GM18511 (cell line): Measurements from ENCODE around the gene AGPS.
A peak's percentile ranks its signal among the peaks of the same experiment; 100 is the strongest.

Experiments
- ATAC-seq: cut with Tn5 transposase; IDR thresholded peaks from one replicate; pipeline ENCODE4 v1.9.1; 2021; ENCODE audit warnings: mild to moderate bottlenecking, moderate library complexity; ENCODE audit not compliant: unreplicated experiment

The AGPS gene

DNA sequence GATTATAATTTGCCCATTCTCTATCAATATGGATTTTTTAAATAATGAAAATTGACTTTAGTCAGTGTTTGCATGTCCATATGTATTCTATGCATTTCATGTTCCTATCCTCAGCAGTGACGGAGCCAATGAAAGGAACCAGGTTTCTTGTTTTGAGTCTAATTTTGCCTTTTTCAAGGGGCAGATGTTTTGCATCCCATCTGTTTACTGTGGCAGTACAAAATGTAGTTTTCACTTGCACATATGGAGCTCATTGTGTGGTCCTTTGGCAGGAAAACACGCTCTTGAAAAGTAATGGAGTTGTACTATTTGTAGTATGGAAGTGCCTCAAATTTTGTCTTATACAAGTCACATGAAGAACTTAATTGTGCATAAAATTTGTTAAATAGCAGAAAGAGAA is 127.8 kb downstream of the AGPS start:
- ATAC-seq: no peak

DNA sequence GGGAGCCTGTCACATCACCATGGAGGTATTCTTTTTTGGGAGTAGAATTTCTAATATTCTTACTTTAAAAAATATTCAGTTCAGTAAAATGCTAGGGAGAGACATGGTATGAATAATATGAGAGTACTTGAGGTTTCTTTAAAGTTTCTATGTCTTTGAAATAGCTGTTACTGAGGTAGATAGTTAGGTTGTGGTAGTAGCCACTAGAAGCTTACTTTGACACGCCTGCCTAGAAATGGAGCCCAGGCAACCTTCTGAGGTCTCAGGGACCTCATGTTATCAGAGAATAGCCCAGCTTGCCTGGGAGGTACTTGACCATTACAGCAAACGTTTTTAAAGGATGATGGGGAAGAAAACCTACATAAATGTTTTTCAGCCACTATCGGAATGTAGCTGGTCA is 131.2 kb downstream of the AGPS start:
- no peak for ATAC-seq

DNA sequence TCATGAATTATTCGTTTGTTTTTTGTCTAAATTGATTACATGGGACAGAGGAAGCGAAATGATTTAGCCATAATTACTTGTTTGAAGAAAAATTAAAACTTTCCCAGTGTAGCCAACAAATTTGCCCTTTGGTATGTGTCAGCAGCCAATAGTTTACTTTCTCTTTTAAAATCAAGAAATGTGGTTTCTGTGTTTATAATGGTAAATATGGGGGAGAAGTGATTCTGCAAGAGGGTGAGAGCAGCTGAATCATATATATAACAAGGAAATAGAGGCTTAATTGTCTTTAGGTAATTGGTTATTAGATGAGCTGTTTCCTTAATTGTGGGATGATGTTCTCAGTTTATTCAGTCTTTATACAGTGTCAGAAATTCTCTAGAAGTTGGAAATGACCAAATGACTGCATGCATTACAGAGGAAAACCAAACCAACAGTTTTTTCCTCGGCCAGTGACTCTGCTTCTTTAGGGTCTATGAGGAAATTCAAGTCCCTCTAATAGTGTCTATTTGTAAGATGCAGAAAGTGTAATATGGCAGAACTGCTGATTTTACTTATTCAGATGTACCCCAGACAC is 132.9 kb downstream of the AGPS start:
- ATAC-seq: no peak

DNA sequence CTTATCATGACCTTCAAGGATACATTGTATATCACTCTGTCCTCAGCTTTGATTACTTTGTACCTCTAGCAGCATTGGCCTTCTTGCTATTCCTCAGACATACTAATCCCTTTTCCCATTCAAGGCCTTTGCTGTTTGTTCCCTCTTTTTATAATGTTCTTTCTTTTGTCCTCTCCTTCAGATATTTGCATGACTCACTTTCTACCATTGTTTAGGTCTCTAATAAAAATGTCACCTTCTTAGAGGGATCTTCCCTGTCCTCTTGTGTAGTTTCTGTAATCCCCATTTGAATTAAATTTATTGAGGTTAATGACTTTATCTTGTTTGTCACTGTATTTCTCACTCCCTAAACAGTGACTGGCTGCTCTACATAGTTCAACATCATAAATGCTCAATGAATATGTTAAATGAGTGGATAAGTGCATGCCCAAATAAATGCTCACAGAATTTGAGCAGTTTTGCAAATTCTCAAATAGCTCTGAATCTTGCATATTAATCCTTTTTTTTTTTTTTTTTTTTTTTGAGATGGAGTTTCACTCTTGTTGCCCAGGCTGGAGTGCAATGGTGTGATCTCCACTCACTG is 135.9 kb downstream of the AGPS start:
- no peak for ATAC-seq

DNA sequence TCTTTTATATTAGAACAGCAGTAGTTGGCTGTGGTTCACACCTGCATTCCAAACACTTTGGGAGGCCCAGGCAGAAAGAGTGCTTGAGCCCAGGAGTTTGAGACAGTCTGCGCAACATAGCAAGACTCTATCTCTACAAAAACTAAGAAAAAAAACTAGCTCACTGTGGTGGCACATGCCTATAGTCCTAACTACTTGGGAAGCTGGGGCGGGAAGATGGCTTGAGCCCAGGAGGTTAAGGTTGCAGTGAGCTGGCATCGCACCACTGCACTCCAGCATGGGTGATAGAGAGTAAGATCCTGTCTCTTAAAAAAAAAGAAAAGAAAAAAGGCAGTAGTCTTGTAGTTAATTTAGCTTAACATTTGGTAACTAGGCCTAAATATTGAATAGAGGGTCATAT is 136.6 kb downstream of the AGPS start:
- ATAC-seq: no peak

DNA sequence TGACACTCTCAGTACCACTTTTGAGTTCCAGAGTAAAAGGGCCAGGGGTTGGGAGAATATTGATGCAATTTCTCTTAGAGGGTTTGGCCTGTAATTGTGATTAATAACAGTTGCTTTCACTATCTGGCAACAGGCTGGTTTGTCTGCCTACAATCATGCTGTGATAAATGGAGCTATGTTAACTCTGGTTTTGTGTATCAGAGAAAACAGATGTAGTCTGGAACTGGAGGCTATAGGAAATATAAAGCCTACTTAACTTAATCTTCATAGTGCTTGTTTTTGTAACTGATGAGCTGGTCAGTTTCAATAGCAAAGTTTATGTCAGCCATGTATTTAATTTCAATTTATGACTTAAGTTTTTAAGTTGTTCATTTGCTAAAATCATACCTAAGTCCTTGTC is 138.0 kb downstream of the AGPS start:
- ATAC-seq: no peak

DNA sequence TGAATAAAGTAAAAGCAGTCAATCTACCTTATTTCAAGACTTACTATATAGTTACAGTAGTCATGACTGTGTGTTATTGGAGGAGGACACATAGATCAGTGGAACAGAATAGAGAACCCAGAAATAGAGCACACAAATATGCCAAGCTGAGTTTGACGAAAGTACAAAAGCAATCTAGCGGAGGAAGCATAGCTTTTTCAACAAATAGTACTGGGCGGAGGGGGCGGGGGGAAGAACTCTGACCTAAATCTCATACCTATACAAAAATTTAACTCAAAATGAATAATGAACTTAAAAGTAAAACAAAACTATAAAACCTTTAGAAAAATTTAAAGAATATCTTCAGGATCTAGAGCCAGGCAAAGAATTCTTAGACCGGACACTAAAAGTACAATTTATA is 139.1 kb downstream of the AGPS start:
- ATAC-seq: no peak

DNA sequence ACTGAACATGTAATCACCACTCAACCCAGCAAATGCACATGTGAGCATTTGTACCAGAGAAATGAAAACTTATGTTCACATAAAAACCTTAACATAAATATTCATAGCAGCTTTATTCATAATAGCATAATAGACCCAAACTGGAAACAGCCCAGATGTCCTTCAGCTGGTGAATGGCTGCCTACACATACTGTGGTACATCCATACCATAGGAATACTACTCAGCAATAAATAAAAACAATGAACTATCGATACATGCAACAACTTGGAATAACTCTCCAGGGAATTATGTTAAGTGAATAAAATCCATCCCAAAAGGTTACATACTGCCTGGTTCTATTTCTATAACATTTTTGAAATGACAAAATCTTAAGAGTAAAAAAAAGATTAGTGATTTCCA is 140.0 kb downstream of the AGPS start:
- ATAC-seq: no peak

DNA sequence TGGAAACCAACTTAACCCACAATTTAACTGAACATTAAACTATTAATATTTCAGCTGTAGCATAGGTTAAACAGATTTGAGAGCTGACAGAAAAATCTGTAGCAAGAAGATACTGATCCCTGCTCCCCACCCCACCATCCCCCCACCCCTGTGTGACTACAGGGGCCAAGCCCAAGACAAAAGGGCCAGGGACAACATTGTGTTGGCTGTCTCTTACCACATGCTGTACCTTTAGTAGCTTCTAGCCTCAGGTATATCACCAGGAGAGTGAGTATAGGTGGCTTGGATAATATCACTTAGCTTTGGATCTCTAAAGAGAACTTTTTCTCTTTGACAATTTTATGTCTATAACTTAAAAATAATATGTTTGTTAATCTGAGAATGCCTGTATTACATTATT is 140.7 kb downstream of the AGPS start:
- ATAC-seq: no peak

DNA sequence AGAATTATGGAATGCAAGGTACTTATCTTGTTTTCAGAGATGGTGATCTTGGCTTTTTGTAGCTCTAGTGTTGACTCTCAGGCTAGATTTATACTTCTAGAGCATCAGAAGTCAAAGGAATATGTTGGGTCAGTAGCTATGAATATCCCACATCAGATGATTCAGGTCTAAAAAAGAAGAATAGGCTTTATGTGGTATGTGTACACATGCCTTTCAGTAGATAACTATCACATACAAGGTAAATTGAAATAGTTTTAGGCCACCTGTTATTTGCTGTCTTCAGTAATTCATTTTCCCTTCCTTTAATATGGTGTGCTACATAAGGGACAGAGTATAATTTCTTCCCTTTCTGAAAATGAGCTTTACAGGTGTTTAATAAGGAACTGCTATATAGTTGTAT is 142.4 kb downstream of the AGPS start:
- no peak for ATAC-seq

DNA sequence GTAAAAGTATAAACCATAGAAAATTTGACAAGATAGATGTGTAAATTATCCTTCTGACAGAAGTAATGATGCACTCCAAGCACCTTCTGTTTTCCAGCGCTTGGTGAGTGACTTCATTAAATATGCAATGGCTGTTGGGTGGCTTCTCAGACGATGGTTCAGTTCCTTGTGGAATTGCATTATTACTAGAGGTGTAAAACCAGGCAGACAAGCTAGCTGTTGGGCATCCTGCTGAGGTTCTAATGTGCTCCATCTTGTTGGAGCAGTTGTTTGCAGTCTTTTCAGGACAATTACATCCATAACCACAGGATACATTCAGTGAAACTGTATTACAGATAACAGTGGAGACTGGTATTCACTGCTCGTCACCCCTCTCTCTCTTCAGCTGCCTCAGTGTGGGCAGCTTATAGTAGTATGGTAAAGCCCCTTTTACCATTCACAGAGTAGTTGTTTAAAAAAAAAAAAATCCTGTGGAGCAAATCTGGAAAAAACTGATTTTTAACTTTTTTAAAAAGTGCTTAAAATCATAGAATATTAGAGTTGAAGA is 143.5 kb downstream of the AGPS start:
- ATAC-seq: no peak

DNA sequence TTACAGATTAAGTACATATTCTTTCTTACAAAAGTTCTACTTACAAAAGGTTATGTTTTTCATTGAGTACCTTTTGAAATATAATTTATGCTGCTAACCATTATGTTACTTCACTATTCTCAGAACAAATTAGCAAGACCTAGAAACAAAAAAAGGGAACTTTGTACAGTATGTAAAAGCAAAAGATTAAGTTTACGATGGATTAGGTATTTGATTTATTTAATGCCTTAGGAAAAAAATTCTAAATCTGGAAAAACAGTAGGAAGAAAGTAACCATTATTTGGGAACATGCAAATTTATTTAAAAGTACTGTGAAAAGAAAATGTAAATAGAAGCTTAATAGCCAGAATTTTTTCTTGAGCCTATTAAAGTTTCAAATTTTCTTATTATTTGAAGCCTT is 144.6 kb downstream of the AGPS start:
- no peak for ATAC-seq

DNA sequence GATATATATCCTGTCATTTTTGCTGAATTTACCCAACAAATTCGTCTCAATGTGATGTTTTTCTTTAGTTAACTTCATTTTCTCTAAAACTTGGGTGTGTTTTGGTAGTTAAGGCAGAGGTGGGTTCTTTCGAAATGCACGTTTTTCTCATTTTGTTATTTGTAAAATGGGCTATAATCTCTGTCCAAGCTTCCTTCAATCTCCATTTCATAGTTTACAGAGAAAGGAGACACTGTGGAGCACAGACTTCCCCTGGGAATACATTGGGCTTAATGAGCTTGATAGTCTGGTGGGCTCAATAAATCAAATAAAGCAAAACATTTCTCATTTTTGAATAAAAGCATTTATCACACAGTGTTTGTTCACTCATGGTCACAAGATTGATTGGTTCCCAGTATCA is 145.1 kb downstream of the AGPS start:
- no peak for ATAC-seq

DNA sequence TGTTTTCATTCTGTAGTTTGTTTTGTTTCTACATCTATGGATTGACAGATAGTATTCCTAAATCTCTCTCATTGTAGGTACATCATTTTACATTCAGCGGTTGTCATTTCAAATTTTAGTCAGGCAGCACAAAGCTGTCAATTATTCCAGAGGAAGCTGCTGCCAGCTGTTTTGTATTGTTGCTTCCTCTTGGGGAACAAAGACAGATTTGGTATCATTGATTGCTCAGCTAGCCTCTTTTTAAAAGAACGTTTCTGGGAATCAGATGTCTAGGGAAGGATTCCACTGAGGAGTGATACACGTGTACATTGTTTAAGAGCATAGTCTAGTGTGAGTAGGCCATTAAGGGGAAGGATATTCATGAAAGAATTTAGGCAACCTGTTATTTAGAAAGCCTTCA is 145.8 kb downstream of the AGPS start:
- ATAC-seq: no peak

DNA sequence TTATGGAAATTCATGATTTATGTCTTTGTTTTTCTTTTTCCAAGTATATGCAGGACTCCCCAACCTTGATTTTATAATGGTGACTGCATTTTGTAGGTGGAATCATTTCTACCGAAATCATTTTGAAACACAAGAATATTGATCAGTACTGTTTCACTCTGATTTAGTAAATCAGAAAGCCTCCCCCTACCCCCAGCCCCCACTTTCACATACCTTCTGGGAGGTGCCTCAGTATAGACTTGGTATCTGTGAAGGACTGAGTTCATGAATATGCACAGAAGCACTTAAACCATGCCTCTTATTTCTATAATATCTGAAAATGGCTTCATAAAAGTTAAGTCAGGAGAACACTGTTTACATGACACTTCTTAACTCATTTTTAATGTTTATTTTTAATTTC is 147.7 kb downstream of the AGPS start:
- ATAC-seq: no peak

DNA sequence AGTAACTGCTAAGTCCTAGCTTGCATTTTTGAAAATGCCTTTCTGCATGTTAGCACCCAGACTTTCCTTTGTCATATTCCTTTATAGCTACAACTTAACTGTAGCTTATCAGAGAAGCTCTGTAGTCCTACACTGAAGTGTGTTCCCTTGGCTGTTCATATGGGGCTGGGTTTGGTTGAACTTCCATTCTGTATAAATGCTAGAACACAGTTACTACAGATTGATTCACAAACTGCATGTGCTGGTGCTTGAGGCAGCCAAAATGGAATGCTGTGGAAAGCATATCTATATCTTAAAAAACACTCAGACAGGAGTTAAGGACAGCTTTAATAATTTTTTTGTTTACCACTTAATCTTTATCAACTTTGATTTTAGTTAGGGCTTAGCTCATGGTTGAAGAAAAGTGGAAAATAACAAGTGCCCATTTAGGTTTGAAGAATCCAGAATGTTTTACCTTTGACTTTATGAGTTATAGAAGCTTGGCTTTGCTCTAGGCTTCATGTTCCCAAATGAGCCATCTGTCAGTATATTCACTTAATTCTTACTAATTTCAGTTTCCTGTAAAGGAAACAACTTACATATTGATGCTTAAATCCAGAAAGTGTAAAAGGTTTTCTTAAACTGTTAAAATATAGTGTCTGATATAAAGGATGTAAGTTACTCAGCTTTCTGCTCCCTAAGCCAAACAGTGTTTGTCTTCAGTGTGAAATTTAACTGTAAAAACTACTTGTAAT is 148.9 kb downstream of the AGPS start:
- no peak for ATAC-seq

DNA sequence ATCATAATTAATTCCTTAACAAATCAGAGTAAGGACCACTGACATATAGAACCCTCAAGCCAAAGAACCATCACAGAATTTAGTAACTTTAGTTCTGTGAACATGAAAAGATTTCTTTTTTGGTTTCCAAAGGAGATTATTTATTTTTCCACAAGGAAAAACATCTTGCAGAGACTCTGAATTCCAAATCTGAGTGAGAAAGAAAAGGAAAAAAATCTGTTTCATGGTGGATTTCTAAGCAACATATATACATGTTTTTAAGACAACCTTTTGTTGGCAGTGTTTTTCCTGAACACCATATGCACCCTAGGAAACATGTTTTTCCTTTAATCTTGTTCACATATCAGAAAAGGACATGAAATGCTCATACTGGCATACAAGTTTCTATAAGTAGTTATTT is 149.8 kb downstream of the AGPS start:
- no peak for ATAC-seq

DNA sequence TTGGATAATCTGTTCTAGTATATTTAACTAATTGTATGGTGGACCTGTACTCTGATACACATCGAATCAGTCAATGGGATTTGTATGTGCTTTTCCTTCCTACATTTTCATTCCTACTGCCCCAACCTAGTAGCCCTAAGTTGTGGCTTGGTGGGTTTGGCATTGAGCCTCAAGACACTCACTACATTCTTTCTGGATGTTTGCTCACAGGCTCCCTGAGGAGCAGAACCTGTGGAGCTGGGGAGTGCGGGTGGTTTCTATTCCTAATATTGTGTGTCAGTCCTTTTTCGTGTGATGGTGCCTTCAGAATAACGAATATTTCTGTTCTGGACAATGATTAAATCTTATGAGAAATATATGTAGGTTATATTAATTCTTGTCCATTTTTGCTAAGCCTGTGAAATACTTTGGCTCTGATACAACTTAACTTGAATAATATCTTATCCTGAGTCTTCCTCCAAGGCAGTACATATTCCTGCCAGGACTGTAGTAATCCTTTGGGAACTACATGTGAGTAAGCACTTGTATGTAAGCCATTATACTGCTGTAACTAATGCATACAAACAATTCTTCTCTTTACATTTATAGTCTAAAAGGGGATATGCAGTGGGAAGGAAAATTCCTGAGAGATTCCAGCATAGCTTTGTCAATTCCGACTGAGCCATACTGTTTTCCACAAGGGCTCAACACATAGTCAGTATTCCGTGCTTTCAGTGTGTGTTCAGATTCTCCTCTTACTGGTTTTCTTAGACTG is 150.6 kb downstream of the AGPS start:
- ATAC-seq: no peak

DNA sequence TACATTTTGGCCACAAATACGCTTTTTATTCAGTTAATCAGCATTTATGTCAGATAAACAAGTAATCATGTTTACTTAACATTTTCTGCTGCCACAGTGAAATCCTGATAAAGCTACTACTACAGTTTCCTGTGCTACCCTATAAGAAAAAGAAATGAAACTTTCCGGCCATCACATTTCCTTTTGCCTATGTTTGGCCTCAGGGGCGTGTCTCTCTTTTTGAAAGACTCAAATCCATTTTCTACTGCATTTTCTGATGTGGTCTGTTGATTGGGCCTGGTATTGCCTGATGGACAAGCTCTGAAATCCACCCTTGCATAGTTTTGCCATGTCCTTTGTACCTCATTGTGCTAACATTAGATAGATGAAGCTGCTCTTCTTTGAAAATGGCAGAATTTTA is 152.6 kb downstream of the AGPS start:
- no peak for ATAC-seq

DNA sequence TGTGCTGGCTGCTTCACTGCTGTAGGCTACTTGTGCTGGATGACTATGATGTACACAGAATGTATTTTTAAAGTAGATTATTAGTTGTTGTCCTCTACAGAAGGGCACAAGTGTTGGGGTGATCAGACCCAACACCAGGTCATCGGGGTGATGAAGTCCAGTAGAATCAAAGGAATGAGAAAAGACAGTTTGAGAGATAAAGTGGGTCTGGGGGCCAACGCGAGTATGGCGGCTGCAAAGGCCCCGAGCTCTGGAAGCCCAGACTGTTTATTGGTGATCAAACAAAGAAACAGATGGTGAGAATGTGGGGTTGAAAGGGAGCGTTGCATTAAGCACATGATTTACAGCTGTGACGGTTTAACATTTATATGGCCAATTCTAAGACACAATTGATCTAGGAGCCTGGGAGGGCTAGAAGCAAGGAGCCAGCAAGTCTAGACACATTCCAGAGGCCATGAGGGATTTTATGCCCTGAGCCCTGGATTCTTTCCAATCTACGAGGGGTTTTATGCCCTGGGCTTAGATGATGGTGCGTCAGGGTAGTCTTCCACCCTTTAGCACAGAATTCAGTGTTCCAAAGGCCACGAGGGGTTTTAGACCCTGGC is 153.5 kb downstream of the AGPS start:
- no peak for ATAC-seq

DNA sequence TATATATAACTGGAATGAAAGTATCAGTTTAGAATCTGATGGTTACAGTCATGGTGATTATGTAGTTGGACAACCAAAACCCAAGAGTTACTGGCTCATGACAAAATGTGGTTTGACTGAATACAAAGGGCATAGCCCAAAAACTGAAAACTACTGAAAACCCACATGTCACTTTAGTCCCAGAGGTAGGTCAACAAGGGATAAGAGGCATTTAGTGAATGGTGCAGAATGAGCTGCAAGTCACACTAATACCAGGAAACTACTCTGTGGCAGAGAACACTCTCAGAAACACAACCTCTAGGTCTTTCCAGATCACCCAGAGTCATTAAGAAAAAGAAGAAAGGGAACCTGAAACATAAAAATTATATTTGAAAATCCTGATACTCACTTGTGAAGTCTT is 154.5 kb downstream of the AGPS start:
- ATAC-seq: peak; percentile 92
